GM20000 (cell line): ENCODE data around the gene MGAT4B.
"Not testable (repeated sequence)": the region's sequence is repeated elsewhere in the genome, so short reads cannot be mapped to it uniquely, and the experiment has no call there.

Experiments
- DNase-seq: peaks from one replicate; pipeline ENCODE4 v3.0.0; 2012; ENCODE audit warnings: low spot score
- TF ChIP-seq, protein P1 (sequence below): IDR thresholded peaks from 2 replicates; pipeline ENCODE4 v1.5.1; 2012; ENCODE audit warnings: mild to moderate bottlenecking, control low read depth; ENCODE audit errors: extremely low read depth, missing control alignments

Gene MGAT4B

DNA sequence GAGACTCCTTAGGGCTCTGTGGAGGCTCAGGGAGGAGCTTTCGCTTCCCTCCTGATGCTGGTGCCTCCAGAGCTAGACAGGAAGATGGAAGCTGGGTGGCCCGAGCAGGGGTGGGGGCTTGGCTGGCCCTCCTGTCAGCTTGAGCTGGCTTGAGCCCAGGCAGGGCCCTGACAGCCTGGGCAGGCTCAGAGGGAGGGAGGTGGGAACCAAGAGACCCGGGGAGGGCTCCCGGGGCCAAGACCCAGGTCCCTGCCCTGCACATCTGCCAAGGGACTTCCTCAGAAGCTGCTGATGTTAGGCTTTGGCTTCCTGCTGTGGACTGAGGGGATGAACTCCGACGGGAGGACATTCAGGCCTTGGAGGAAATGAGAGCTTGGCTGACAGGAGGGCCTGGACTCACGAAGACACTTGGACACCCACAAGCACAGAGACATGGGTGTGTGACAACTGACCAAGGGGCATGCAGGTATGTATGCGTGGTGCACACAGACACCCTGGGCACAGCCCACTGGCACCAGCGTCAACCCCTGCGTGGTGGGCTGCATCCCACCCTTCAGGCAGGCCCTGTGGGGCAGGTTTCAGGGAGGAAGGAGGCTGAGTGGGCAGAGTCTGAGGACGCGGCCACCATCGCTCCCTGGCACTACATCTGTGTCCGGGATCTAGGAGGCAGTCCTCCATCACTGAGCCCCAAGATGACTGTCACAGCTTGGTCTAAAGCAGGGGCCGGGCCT, 14.6 kb downstream of the MGAT4B start:
- TF ChIP-seq, protein P1, sequence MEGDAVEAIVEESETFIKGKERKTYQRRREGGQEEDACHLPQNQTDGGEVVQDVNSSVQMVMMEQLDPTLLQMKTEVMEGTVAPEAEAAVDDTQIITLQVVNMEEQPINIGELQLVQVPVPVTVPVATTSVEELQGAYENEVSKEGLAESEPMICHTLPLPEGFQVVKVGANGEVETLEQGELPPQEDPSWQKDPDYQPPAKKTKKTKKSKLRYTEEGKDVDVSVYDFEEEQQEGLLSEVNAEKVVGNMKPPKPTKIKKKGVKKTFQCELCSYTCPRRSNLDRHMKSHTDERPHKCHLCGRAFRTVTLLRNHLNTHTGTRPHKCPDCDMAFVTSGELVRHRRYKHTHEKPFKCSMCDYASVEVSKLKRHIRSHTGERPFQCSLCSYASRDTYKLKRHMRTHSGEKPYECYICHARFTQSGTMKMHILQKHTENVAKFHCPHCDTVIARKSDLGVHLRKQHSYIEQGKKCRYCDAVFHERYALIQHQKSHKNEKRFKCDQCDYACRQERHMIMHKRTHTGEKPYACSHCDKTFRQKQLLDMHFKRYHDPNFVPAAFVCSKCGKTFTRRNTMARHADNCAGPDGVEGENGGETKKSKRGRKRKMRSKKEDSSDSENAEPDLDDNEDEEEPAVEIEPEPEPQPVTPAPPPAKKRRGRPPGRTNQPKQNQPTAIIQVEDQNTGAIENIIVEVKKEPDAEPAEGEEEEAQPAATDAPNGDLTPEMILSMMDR: no peak
- DNase-seq: no peak

GRCh38 chr5:179789278-179789677, 17.4 kb downstream of the MGAT4B start:
- DNase-seq: not testable (repeated sequence)

GRCh38 chr5:179788193-179788854, 18.3 kb downstream of the MGAT4B start:
- DNase-seq: no peak
- TF ChIP-seq, protein P1: no peak

- DNase-seq: no peak
- TF ChIP-seq, protein P1: no peak
Measured at GRCh38 chr5:179786861-179787260, 19.8 kb downstream of the MGAT4B start.

GRCh38 chr5:179783128-179783527, 23.5 kb downstream of the MGAT4B start:
- no peak for DNase-seq
- TF ChIP-seq, protein P1: no peak

GRCh38 chr5:179781846-179782245, 24.8 kb downstream of the MGAT4B start:
- TF ChIP-seq, protein P1: no peak

GRCh38 chr5:179780362-179780761, 26.3 kb downstream of the MGAT4B start:
- TF ChIP-seq, protein P1: no peak
- DNase-seq: no peak

More at GRCh38 chr5:179781846-179782245, 24.8 kb downstream of the MGAT4B start:
- no peak for DNase-seq
